Right forelimb (tissue), 1 donor: ENCODE results near the gene JARID2.
A peak's percentile ranks its signal among the peaks of the same experiment; 100 is the strongest.

Experiments used
- DNase-seq: peaks from one replicate; pipeline ENCODE4 v3.0.0-alpha.2; 2018

The JARID2 gene

GRCh38 chr6:15449011-15449410 is 203.1 kb downstream of the JARID2 start:
- no peak for DNase-seq

GRCh38 chr6:15451738-15452137 is 205.9 kb downstream of the JARID2 start:
- no peak for DNase-seq

- no peak for DNase-seq
These were observed 206.5 kb downstream of the JARID2 start for GRCh38 chr6:15452182-15452941.

GRCh38 chr6:15453186-15453585 is 207.3 kb downstream of the JARID2 start:
- DNase-seq: no peak

- DNase-seq: no peak
These were observed 207.8 kb downstream of the JARID2 start for GRCh38 chr6:15453622-15454021.

GRCh38 chr6:15456422-15456821 is 210.6 kb downstream of the JARID2 start:
- no peak for DNase-seq

- DNase-seq: no peak
These were observed 211.3 kb downstream of the JARID2 start for GRCh38 chr6:15457121-15457650.

- no peak for DNase-seq
These were observed 212.2 kb downstream of the JARID2 start for GRCh38 chr6:15458021-15458459.

GRCh38 chr6:15460110-15460727 is 214.3 kb downstream of the JARID2 start:
- DNase-seq: no peak

- no peak for DNase-seq
These were observed 215.5 kb downstream of the JARID2 start for GRCh38 chr6:15461127-15461944.

GRCh38 chr6:15462256-15462655 is 216.4 kb downstream of the JARID2 start:
- DNase-seq: no peak

- no peak for DNase-seq
These were observed 217.1 kb downstream of the JARID2 start for GRCh38 chr6:15462717-15463525.

- no peak for DNase-seq
These were observed 218.4 kb downstream of the JARID2 start for GRCh38 chr6:15464211-15464725.

- no peak for DNase-seq
These were observed 219.3 kb downstream of the JARID2 start for GRCh38 chr6:15465212-15465611.

GRCh38 chr6:15470746-15471145 is 224.9 kb downstream of the JARID2 start:
- no peak for DNase-seq

GRCh38 chr6:15472621-15473020 is 226.8 kb downstream of the JARID2 start:
- DNase-seq: no peak

GRCh38 chr6:15473174-15473573 is 227.3 kb downstream of the JARID2 start:
- DNase-seq: peak; percentile 6

GRCh38 chr6:15473741-15474161 is 227.9 kb downstream of the JARID2 start:
- peak; percentile 45 for DNase-seq

- no peak for DNase-seq
These were observed 228.3 kb downstream of the JARID2 start for GRCh38 chr6:15474196-15474595.

GRCh38 chr6:15475261-15475660 is 229.4 kb downstream of the JARID2 start:
- peak; percentile 20 for DNase-seq

GRCh38 chr6:15475872-15476271 is 230.0 kb downstream of the JARID2 start:
- peak; percentile 17 for DNase-seq
